Right atrium auricular region (tissue), 2 donors: ENCODE measurements around the gene DRAM1. TPM values are rescaled to one million over a fixed set of nuclear protein-coding genes. Genes with fewer than 3 reads are reported as not detected.
"Not testable (repeated sequence)": the region's sequence is repeated elsewhere in the genome, so short reads cannot be mapped to it uniquely, and the experiment has no call there.

Experiments used
- DNase-seq: peaks from one replicate; pipeline ENCODE4 v3.0.0-alpha.2; 2019; ENCODE audit warnings: low spot score
- H3K27ac ChIP-seq, 2 donors: fragments of 200-600 bp; sonication (generic); 1 replicate in 1 of 2; 2 replicates in 1 of 2; pipeline ENCODE4 v1.5.1; 2016 to 2019
- H3K27me3 ChIP-seq, 2 donors: fragments of 200-600 bp; sonication (generic); one replicate each; pipeline versions ENCODE4 v1.5.1 to v1.6.0; 2017 to 2019
- H3K36me3 ChIP-seq: fragments of 200-600 bp; sonication (generic); one replicate; pipeline ENCODE4 v1.5.1; 2016
- H3K4me1 ChIP-seq, 2 donors: fragments of 200-600 bp; sonication (generic); one replicate each; pipeline versions ENCODE4 v1.5.1 to v1.6.0; 2017 to 2019
- H3K4me3 ChIP-seq, 2 donors: fragments of 200-600 bp; sonication (generic); 1 replicate in 1 of 2; 2 replicates in 1 of 2; pipeline ENCODE4 v1.5.1; 2017 to 2019; ENCODE audit warnings: mild to moderate bottlenecking in 1 of 2, moderate library complexity in 1 of 2
- H3K9me3 ChIP-seq, 2 donors: fragments of 200-600 bp; sonication (generic); one replicate each; pipeline ENCODE4 v1.5.1; 2019
- CTCF ChIP-seq, 2 donors: fragments of 200-600 bp; sonication (generic); IDR thresholded peaks; one replicate each; pipeline ENCODE4 v1.5.1; 2019; ENCODE audit warnings: antibody characterized with exemption in 2 of 2
- total RNA-seq, 2 donors: library from RNA; depleted of rRNA; stranded (reverse); fragments of >200 nt; gene quantifications; one replicate each; pipeline ENCODE4 v1.1.0, GENCODE V29; 2016

DRAM1 gene
- total RNA-seq, 2 donors from 2014 or later, result 3.9 to 12.7 TPM

- no peaks in the 10 kb centered on the region for H3K4me1 ChIP-seq
- no peaks in the 10 kb centered on the region for H3K27me3 ChIP-seq
- no peak for TF ChIP-seq CTCF (IDR thresholded peaks at IDR 0.05)
- H3K36me3 ChIP-seq, result no peaks in the 10 kb centered on the region
- no peak overlapping the region for H3K4me3 ChIP-seq
- no peaks in the 10 kb centered on the region for H3K9me3 ChIP-seq
- no peak for DNase-seq
- H3K27ac ChIP-seq, result no peak overlapping the region
Observed at GRCh38 chr12:101847325-101847724, 30.1 kb upstream of the DRAM1 start.

DNA sequence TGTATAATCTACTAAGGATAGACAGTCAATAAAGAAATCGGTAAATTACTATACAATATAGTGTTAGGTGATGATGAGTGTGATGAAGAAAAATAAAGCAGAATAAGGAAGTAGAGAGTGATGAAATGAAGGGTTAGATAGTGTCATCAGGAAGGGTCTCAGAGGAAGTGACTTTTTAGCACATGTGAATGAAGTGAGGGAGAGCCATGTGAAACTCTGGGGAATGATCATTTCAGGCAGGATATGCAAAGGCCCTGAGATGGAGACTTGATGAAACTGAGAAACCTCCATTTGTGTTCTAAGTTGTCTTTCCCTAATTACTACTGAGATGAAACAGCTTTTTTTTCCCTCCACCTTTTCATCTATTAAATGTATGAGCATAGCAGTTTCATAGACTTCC lies 27.2 kb upstream of the DRAM1 start:
- no peak overlapping the region for H3K4me3 ChIP-seq
- no peaks in the 10 kb centered on the region for H3K9me3 ChIP-seq
- no peak for TF ChIP-seq CTCF (IDR thresholded peaks at IDR 0.05)
- no peaks in the 10 kb centered on the region for H3K27me3 ChIP-seq
- H3K4me1 ChIP-seq, result no peaks in the 10 kb centered on the region
- H3K36me3 ChIP-seq, result no peaks in the 10 kb centered on the region
- no peak for DNase-seq
- no peak overlapping the region for H3K27ac ChIP-seq

GRCh38 chr12:101852998-101853397 lies 24.4 kb upstream of the DRAM1 start:
- no peak for DNase-seq
- Histone ChIP-seq H3K27me3 (no peaks in the 10 kb centered on the region), H3K36me3 (no peaks in the 10 kb centered on the region), H3K4me1 (peaks cover 0 to 4% of the 10 kb centered on the region in 2 donors), H3K9me3 (no peaks in the 10 kb centered on the region), H3K4me3 (no peak overlapping the region), H3K27ac (no peak overlapping the region)
- TF ChIP-seq CTCF (IDR thresholded peaks at IDR 0.05), result no peak

- Histone ChIP-seq H3K9me3 (no peaks in the 10 kb centered on the region), H3K27me3 (no peaks in the 10 kb centered on the region), H3K27ac (no peak overlapping the region), H3K36me3 (no peaks in the 10 kb centered on the region), H3K4me3 (no peak overlapping the region), H3K4me1 (peaks cover 0 to 4% of the 10 kb centered on the region in 2 donors)
- no peak for DNase-seq
- no peak for TF ChIP-seq CTCF (IDR thresholded peaks at IDR 0.05)
Observed at GRCh38 chr12:101854747-101855146, 22.6 kb upstream of the DRAM1 start.

- no peak for TF ChIP-seq CTCF (IDR thresholded peaks at IDR 0.05)
- no peak for DNase-seq
- no peak overlapping the region for H3K27ac ChIP-seq
- no peak overlapping the region for H3K4me3 ChIP-seq
- H3K4me1 ChIP-seq, result peaks cover 0 to 4% of the 10 kb centered on the region in 2 donors
- H3K9me3 ChIP-seq, result no peaks in the 10 kb centered on the region
- no peaks in the 10 kb centered on the region for H3K36me3 ChIP-seq
- no peaks in the 10 kb centered on the region for H3K27me3 ChIP-seq
Observed at GRCh38 chr12:101855364-101855884, 22.0 kb upstream of the DRAM1 start.

DNA sequence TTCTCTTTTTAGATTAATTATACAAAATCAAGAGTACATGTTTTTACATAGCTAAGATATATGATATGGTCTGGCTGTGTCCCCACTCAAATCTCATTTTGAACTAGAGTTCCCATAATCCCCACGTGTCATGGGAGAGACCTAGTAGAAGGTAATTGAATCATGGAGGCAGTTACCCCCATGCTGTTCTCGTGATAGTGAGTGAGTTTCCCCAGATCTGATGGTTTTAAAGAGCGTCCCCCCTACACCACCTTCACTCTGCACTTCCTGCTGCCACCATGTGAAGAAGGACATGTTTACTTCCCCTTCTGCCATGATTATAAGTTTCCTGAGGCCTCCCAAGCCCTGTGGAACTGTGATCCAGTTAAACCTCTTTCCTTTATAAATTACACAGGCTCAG lies 21.4 kb upstream of the DRAM1 start:
- H3K4me1 ChIP-seq, result peaks cover 0 to 4% of the 10 kb centered on the region in 2 donors
- no peak for DNase-seq
- TF ChIP-seq CTCF (IDR thresholded peaks at IDR 0.05), result no peak
- H3K27ac ChIP-seq, result no peak overlapping the region
- H3K9me3 ChIP-seq, result no peaks in the 10 kb centered on the region
- no peaks in the 10 kb centered on the region for H3K27me3 ChIP-seq
- H3K36me3 ChIP-seq, result no peaks in the 10 kb centered on the region
- H3K4me3 ChIP-seq, result no peak overlapping the region

GRCh38 chr12:101856614-101857013 lies 20.8 kb upstream of the DRAM1 start:
- not testable (repeated sequence) for H3K27ac ChIP-seq

More at GRCh38 chr12:101856614-101857013, 20.8 kb upstream of the DRAM1 start:
- H3K9me3 ChIP-seq, H3K36me3 ChIP-seq, H3K27me3 ChIP-seq, H3K4me3 ChIP-seq, H3K4me1 ChIP-seq, DNase-seq: not testable (repeated sequence)
